CD4-positive, alpha-beta T cell treated with Interleukin-1 beta for 1 hour (primary cell): ENCODE data around the gene AHCYL1.
"Not testable (repeated sequence)": the region's sequence is repeated elsewhere in the genome, so short reads cannot be mapped to it uniquely, and the experiment has no call there.

Experiments
- DNase-seq, 2 donors: peaks; one replicate each; pipeline ENCODE4 v3.0.0-alpha.2; 2020 to 2022

The AHCYL1 gene

DNA sequence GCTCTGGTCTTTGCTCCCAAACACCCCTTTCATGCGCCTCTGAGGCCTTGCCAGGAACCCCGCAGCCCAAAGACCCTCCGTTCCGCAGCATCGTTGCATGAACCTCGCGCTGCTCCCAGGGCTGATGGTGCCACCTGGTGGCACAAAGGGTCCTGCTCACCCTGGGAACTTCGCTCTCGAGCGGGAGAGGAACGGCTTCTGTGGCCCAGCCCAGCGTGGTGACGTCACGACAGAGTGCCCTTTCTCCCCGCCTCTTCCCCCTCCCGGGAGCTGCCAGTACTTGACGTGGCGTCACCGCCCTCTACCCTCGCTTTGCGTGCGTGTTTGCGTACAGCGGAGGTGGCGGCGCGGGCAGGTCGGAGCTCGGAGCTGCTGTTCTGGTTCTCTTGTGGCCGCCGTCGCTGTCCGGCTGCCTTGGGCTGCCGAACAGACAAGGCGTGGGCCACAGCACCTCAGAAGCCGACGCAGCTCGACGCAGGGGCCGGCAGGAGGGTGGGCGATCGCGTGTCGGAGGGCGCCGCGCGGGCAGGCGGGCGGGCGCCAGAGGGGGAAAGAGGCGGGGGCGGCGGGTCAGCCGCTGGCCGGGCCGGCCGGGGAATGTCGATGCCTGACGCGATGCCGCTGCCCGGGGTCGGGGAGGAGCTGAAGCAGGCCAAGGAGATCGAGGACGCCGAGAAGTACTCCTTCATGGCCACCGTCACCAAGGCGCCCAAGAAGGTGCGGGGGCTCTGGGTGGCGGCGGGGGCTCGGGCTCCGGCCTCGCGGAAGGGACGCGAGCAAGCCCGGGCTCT is at the start of gene AHCYL1:
Gene AHCYL1 (plus strand): TSS at position 310 of the 791 bp plus-strand sequence. CDS start 288 bp downstream, at position 598.
- peak; percentile 99 for DNase-seq

DNA sequence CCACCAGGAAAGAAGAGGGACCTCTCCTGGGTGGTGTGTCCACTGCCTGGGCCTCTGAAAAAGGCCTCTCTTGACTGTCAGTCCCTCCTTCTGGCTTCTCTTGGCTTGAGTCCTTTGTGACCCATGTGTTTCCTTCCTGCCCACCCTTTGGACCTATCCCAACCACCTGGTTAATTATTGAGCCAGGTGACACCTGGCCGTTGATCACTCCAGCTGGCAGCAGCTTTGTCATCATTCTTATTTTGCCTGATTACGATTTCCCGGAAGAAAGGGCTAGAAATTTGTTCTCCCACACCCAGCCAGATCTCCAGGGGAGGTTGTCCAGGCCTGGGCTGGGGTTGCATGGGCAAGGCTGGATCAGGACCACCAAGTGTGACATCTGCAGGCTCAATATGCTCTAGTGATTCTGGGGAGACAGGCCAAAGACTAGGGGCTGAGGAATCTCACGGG is 49.1 kb upstream of the AHCYL1 start:
- DNase-seq, result no peak

DNA sequence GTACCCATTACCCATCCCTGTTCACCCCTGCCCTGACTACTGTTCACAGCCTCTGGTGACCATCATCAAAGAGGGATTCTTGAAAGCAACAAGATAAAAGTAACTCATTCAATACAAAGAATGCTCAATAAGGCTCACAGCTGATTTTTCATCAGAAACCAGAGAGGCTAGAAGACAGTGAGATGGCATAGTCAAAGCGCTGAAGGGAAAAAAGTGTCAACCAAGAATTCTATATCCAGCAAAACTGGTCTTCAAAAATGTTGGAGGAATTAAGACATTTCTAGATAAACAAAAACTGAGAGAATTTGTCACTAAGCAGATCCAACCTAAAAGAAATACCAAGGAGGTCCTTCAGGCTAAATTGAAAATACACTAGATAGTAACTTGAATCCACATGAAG is 46.8 kb upstream of the AHCYL1 start:
- no peak for DNase-seq

DNA sequence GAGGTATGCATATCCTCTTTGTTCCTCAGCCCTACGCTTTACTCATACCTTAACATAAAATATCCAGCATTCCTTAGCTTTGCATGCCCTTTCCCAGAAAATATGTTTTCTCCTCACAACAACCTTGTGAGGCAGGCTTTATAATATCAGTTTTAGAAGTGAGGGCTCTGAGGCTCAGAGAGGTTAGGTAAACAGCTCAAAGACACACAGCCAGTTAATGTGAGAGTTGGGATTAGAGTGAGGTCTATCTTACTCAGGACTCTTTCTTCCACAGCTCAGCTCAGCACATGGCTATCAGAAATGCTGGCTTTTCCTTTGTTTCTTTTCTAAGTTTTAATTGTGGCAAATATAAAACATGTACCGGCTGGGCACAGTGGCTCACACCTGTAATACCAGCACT is 46.0 kb upstream of the AHCYL1 start:
- no peak for DNase-seq

DNA sequence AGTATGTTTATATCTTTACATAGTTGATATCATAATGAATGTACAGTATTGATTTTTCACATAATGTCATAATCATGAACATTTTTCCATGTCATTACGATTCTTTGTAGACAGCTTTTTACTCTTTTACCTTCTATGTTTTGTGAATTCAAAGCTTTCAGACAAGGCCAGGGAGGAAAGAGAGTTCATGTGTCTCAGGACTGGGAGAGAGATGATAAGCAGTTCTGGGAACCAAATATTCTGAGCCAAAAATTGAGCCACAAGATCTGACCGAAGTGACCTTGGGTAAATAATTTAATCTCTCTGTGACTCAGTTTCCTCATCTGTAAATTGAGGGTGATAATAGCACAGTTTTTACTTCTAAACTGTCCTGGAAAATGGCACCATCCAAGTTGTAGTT is 42.1 kb upstream of the AHCYL1 start:
- no peak for DNase-seq

DNA sequence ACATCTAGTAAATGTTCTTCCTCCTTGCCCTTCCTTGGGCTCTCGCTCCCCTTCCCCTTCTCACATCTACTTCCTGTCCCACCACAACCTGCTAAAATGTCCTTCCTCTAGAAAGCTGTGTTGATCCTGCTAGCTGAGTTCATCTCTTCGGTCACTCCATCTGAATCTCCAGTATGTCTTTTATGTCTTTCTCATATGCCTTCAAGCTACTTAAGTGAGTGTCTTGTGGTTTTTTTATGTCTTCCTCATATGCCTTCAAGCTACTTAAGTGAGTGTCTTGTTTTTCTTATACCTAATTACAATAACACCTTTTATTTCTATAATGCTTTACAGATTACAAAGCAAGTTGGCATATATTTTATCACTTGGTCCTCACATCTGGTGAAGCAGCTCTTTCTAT is 40.0 kb upstream of the AHCYL1 start:
- DNase-seq, result no peak

DNA sequence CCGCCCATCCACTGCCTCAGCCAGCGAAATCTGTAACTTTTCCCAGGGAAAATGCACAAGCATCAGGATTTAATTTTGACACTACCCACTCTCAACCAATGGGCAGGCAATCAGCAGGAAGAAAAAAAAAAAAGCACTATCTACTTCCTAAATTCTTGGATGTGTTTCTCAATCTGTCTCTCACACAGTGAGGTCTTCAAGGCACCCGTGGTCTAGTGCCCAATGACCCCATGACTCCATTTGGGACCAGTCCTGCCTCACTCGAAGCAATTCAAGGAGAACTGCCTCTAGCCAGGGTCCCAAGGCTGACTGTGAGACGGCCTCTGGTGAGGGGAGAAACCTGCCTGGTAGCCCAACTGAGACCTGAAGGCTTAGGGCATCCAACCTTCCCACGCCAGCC is 38.1 kb upstream of the AHCYL1 start:
- DNase-seq, result no peak

DNA sequence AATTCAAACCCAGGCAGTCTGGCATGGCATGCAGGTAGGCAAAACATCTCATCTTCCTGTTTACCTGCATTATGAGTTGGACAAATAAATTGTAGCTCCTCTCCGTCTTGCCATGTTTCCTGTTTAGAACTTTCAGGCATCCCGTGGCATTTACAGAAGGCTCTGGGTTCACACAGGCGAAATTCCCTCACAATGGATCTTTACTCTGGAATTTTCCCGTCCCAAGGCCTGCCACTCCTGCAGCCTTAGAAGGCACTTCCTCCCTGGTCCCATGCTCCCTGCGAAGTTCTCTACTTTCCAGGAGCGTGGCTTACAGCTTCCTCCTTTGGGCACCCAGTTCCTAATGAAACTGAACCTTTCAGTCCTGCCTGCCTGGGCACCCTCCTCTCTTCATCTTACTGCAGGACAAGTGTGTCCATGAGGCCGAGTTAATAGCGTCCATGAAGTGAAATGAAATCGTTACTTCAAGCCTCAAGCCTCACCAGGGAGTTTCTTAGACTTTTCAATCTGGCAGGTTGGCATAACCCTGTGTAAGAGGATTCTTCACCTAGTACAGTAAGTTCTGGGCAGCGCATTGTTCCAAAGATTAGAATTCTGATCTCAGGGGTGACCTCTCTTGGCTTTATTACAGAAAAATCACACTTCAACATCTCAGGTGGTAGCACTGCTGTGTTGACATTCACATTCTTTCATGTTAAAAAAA is 36.8 kb upstream of the AHCYL1 start:
- no peak for DNase-seq

DNA sequence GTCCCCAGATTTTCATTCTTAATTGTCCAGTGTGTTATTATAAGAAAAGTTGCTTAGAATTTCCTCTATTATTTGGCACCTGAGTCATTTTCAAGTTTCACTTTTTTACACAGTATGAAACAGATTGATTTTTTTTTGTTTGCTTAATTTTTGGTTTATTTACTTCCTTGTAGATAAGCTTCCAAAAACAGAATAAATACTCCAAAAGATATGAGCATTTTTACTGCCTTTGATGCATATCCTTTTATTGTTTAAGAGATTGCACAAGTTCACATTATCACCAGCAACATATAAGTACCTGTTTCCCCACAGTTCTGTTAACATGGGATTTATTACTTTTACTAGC is 36.3 kb upstream of the AHCYL1 start:
- DNase-seq, result no peak

DNA sequence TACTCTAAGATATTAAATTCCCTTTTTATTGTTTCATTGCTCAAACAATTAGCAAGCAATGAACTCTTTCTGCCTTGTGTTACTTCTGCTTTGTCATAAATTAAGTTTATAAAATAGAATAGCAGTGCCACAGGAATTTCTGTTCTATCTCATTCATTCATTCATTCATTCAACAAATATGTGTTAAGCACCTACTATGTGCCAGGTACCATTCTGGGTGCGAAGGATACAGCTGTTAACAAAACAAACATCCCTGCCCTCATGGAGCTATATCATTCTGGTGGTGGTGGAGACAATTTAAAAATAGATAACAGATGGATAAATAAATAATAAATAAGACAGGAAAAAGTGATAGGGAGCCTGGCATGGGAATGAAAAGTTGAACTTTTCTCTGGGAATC is 34.5 kb upstream of the AHCYL1 start:
- no peak for DNase-seq

DNA sequence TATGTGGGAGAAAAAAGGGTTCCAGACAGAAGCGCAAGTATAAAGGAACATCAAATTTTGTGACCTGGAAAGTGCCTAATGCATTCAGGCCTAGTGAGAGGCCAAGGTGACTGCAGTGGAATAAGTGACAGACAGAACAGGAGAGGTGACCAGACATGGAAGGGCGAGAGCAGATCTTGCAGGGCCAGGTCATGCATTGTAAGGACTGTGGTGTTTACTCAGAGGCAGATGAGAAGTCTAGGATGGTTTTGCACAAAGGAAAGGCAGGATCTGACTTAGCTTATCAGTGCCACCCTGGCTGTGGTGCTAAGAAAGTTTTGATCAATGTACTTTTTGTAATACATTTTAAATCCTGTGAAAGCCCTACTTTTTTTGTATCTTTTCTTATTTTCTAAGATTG is 34.1 kb upstream of the AHCYL1 start:
- DNase-seq, result no peak

DNA sequence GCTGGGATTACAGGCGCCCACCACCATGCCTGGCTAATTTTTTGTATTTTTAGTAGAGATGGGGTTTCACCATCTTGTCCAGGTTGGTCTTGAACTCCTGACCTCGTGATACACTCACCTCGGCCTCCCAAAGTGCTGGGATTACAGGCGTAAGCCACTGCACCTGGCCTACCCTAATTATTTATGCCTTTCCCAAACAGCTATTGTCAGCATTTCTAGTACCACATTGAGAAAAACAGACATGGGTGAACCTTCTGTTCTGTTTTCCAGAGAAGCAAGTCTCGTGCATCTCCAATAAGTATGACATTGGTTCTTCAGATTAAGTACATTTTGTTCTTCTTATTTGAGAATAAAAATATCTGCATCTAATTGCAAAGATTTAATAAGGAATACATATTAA is 33.1 kb upstream of the AHCYL1 start:
- not testable (repeated sequence) for DNase-seq

DNA sequence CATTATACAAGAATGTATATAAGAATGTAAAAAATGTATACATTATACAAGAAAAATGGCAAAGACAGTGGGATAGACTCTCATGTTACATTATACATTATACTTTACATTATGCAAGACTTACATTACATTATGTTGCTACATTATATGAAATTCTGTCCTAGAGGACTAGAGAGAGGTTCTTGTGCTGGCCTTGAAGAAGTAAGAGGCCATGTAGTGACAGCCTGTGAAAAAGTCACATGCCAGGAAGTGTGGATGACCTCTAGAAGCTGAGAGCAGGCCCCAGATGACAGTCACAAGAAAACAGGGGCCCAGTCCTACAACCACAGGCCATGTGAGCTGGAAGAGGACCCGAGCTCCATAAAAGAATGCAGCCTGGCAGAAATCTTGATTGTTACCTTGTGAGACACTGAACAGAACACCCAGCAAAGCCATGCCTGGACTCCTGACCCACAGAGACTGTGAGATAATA is 30.5 kb upstream of the AHCYL1 start:
- DNase-seq, result no peak

DNA sequence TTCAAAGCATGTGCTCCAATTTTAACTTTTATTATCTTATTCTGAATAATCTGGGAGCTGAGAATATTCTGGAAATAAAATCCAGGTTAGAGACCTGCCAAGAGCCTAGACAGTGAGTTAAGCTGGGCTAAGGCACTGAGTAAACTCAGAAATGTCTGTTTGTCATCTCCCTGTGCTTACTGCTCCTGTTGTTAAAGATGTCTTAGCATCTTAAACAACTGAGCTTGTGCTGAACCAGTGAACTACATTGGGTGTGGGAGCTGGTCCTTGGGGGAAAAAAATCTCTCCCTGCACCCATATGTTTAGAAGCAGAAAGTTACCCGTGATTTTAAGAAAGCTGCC is 25.0 kb upstream of the AHCYL1 start:
- DNase-seq, result no peak

DNA sequence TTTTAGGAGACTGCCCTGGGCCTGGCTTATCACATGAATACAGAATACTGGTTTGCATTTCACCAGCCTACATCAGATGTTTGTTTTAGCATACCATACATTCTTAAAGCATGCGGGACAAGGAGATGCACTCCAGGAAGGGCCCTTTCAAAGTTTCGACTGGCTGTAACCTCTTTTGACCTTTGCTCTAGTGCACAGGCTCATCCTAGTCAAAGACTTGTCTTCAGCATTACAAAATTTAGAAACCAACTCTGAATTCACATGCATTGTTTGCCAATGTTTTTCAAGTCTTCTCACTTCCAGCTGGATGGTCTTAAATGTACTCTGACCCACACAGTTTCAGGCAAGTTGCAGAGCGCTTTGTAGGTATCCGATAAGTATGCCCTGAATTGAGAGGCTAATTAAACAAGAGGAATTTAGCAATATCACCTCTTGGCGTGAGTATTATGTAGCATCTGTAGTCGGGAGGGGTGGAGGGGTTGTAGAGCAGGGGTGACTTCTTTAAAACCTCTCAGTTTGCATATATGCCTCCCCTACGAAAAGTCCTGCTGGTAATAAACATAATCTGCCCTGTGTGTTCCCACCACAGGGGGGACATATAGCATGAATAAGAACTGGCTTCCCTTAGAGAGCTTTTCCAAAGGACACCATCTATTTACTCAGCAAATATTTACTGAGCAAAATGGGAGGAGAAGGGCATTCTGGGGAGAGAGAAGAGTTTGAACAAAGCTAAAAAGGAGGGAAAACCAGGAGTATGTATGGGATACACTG is 24.4 kb upstream of the AHCYL1 start:
- no peak for DNase-seq

DNA sequence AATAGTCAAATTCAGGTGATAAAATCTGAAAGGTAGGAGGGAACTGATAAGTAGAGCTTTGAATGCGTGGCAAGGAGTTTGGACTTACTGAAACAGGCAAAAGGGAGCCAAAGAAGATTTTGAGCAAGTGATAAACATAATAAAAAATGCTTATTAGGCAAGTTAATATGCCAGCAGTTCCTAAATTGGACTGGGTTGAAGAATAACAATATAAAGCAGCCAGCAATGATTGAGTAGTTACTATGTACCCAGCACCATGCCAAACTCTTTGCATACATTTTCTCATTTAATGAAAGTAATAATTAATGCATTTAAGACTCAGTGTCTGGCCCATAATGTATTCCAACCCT is 23.8 kb upstream of the AHCYL1 start:
- DNase-seq, result no peak

DNA sequence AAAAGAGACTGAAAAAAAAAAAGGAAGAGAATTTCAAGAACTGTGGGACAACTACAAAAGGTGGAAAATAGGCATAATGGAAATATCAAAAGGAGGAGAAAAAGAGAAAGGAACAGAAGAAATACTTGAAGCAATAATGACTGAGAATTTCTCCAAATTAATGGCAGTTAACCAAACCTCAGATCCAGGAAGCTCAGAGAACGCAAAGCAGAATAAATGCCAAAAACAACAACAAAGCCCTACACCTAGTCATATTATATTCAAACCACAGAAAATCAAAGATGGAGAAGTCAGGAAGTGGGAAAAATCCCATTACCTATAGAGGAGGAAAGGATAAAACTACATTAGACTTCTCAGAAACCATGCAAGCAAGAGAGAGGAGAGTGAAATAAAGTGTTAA is 20.7 kb upstream of the AHCYL1 start:
- no peak for DNase-seq

DNA sequence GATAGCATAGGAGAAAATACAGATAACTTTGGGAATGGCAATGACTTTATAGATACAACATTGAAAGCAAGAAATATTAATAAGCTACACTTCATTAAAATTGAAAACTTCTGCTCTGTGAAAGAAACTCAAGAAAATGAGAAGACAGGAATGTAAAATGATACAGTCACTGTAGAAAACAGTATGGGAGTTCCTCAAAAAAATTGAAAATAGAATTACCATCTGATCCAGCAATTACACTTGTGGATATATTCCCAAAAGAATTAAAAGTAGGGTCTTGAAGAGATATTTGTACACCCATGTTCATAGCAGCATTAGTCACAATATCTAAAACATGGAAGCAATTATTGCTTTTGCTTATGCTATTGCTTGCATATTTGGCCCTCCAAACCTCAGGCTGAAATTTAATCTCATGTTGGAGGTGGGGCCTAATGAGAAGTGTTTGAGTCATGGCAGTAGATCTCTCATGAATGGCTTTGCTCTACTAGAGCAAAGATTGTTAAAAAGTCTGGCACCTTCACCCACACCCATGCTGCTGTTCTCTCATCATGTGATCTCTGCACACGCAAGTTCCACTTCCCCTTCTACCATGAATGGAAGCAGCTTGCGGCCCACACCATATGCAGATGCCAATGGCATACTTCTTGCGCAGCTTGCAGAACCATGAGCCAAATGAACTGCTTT is 15.3 kb upstream of the AHCYL1 start:
- no peak for DNase-seq

DNA sequence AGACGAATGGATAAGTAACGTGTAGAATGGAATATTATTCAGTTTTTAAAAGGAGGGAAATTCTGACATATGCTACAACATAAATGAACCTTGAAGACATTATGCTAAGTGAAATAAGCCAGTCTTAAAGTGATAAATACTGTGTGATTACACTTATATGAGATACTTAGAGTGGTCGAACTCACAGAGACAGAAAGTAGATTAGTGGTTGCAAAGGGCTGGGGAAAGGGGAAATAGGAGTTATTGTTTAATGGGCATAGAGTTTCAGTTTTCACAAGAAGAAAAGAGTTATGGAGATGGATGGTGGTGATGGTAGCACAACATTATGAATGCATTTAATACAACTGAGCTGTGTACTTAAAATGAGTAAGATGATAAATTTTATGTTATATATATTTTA is 14.7 kb upstream of the AHCYL1 start:
- DNase-seq, result no peak

DNA sequence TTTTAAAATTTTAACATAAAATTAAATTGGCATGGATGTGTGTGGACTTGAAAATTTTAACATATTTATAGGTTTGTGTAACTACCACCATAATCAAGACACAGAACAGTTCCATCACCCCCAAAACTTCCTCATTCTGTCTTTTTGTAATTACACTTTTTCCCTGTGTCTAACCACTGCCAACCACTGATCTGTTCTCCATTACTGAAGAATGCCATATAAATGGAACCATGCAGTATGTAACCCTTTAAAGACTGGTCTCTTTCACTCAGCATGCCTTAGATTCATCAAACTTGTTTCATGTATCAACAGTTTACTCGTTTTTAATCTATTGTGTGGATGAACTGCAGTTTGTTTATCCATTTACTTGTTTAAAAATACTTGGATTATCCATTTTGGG is 13.0 kb upstream of the AHCYL1 start:
- DNase-seq, result no peak

DNA sequence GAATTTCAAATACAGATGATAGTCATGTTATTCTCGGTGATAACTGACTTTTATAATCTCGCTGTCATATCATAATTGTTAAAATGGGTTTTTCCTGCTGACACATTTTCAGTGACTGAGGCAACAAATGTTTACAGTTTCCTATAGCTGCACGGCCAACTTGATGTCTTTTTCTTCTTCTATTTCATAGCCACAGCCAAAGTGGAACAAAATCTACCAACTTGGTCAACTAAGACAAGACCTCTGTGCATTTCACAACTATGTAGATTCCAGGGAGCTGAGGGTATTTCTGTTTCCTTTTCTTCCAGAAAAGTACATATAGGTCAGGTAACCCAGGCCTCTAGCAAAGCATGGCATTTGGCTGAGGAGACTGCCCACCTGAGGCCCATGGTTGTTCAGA is 10.4 kb upstream of the AHCYL1 start:
- no peak for DNase-seq

DNA sequence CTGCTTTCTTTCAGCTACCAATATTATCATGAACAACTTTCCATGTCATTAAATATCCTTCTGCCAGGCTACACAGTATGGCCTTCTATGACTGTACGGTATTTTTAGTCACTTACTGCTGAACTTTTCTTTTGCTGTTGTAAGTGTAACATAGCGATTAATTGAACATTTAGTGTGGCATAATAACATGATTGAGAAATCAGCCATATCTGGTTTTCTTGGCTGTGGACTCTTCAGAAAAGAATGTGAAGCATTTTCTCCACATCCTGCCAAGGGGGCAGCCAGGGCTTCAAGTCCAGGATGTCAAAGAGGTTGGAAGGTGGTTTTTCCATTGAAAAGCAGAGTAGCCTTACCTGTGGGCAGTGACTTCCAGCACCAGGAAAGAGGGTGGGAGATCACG is 8.8 kb upstream of the AHCYL1 start:
- no peak for DNase-seq

DNA sequence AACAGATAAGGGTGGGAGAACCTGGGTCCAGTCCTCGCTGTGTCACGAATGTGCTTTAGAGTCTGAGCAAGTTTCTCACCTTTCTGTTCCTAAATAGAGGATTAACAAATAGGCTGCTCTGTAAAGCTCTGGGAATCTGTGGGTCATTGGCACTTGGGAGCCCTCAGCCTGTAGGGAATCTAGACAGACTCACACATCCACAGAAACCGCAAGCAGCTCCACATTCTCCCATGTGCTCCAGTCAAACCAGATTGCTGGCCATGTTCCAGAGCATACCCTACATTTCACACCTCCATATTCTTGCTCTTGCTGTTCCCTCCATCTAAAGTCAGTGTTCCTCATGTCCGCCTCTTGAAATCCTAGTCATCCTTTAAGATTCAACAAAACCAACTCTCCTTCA is 7.8 kb upstream of the AHCYL1 start:
- no peak for DNase-seq
